Stromal cell of bone marrow (primary cell): ENCODE data around the gene ADAMTS15.
"Not testable (repeated sequence)": the region's sequence is repeated elsewhere in the genome, so short reads cannot be mapped to it uniquely, and the experiment has no call there.

Experiments used
- DNase-seq: peaks from one replicate; pipeline ENCODE4 v3.0.0-alpha.2; 2012; ENCODE audit warnings: low read depth

The ADAMTS15 gene

GRCh38 chr11:130437848-130438247 is 10.6 kb upstream of the ADAMTS15 start:
- DNase-seq = no peak

- not testable (repeated sequence) for DNase-seq
These were observed 9.9 kb upstream of the ADAMTS15 start for GRCh38 chr11:130438401-130439159.

- DNase-seq = no peak
These were observed 9.3 kb upstream of the ADAMTS15 start for GRCh38 chr11:130439160-130439519.

- DNase-seq = no peak
These were observed 8.6 kb upstream of the ADAMTS15 start for GRCh38 chr11:130439876-130440275.

- DNase-seq = no peak
These were observed 6.7 kb upstream of the ADAMTS15 start for GRCh38 chr11:130441719-130442118.

- DNase-seq = no peak
These were observed 5.7 kb upstream of the ADAMTS15 start for GRCh38 chr11:130442737-130443136.

- no peak for DNase-seq
These were observed 2.7 kb upstream of the ADAMTS15 start for GRCh38 chr11:130445788-130446187.

- DNase-seq = no peak
These were observed 418 bp upstream of the ADAMTS15 start for GRCh38 chr11:130448039-130448415.

GRCh38 chr11:130449310-130449990 is 1.0 kb downstream of the ADAMTS15 start:
- no peak for DNase-seq

- peak; percentile 48 for DNase-seq
These were observed 1.7 kb downstream of the ADAMTS15 start for GRCh38 chr11:130449996-130450769.

GRCh38 chr11:130451231-130452019 is 3.0 kb downstream of the ADAMTS15 start:
- DNase-seq = no peak

- no peak for DNase-seq
These were observed 3.7 kb downstream of the ADAMTS15 start for GRCh38 chr11:130452176-130452575.

GRCh38 chr11:130452940-130453339 is 4.5 kb downstream of the ADAMTS15 start:
- DNase-seq = no peak

- DNase-seq = no peak
These were observed 6.2 kb downstream of the ADAMTS15 start for GRCh38 chr11:130454491-130455252.

- no peak for DNase-seq
These were observed 7.2 kb downstream of the ADAMTS15 start for GRCh38 chr11:130455483-130456127.

GRCh38 chr11:130456286-130456685 is 7.8 kb downstream of the ADAMTS15 start:
- no peak for DNase-seq

GRCh38 chr11:130457623-130458409 is 9.4 kb downstream of the ADAMTS15 start:
- no peak for DNase-seq

- DNase-seq = no peak
These were observed 9.9 kb downstream of the ADAMTS15 start for GRCh38 chr11:130458410-130458729.

- no peak for DNase-seq
These were observed 11.1 kb downstream of the ADAMTS15 start for GRCh38 chr11:130459521-130459920.
